HG03159 (cell line): ENCODE data around the gene HDHD3.
"Not testable (repeated sequence)": the region's sequence is repeated elsewhere in the genome, so short reads cannot be mapped to it uniquely, and the experiment has no call there.

Source experiments
- ATAC-seq: cut with Tn5 transposase; IDR thresholded peaks from one replicate; pipeline ENCODE4 v1.9.1; 2021; ENCODE audit warnings: mild to moderate bottlenecking, moderate library complexity; ENCODE audit not compliant: unreplicated experiment

The HDHD3 gene

GRCh38 chr9:113376634-113377567 lies at the start of gene HDHD3:
Gene HDHD3 (minus strand): TSS chr9:113376986. CDS start chr9:113374354, 2,632 bp downstream.
- ATAC-seq: peak; percentile 66

- no peak for ATAC-seq
These were observed 48.3 kb upstream of the HDHD3 start for GRCh38 chr9:113425072-113425471.

GRCh38 chr9:113421726-113422125 lies 44.9 kb upstream of the HDHD3 start:
- ATAC-seq: no peak

GRCh38 chr9:113417370-113417769 lies 40.6 kb upstream of the HDHD3 start:
- ATAC-seq: no peak

- ATAC-seq: peak; percentile 97
These were observed 39.4 kb upstream of the HDHD3 start for GRCh38 chr9:113416149-113416721.

GRCh38 chr9:113410207-113410864 lies 33.5 kb upstream of the HDHD3 start, which contains the start of the genes C9orf43 and POLE3:
Gene C9orf43 (plus strand): TSS chr9:113410747. CDS start chr9:113413494, 2,747 bp downstream.
Gene POLE3 (minus strand): TSS chr9:113410675. CDS start chr9:113410293, 382 bp downstream.
- peak; percentile 92 for ATAC-seq

- peak; percentile 14 for ATAC-seq
These were observed 33.1 kb upstream of the HDHD3 start for GRCh38 chr9:113409883-113410206.

GRCh38 chr9:113409481-113409880 lies 32.7 kb upstream of the HDHD3 start:
- ATAC-seq: no peak

- peak; percentile 29 for ATAC-seq
These were observed 30.2 kb upstream of the HDHD3 start for GRCh38 chr9:113406873-113407511.

GRCh38 chr9:113406353-113406752 lies 29.6 kb upstream of the HDHD3 start:
- not testable (repeated sequence) for ATAC-seq

GRCh38 chr9:113403646-113404045 lies 26.9 kb upstream of the HDHD3 start:
- ATAC-seq: no peak

GRCh38 chr9:113401027-113401792 lies 24.4 kb upstream of the HDHD3 start, which contains the start of gene ALAD:
Gene ALAD (minus strand): TSS chr9:113401284. CDS start chr9:113393559, 7,725 bp downstream.
- peak; percentile 98 for ATAC-seq

GRCh38 chr9:113399646-113400200 lies 22.9 kb upstream of the HDHD3 start:
- ATAC-seq: no peak

- ATAC-seq: no peak
These were observed 22.0 kb upstream of the HDHD3 start for GRCh38 chr9:113398796-113399195.

- ATAC-seq: no peak
These were observed 20.4 kb upstream of the HDHD3 start for GRCh38 chr9:113397203-113397631.

GRCh38 chr9:113395000-113395861 lies 18.4 kb upstream of the HDHD3 start:
- ATAC-seq: no peak

GRCh38 chr9:113393281-113393680 lies 16.5 kb upstream of the HDHD3 start:
- no peak for ATAC-seq

GRCh38 chr9:113391917-113392316 lies 15.1 kb upstream of the HDHD3 start:
- ATAC-seq: no peak
